ENCODE results near the gene DOCK9. TPM values are rescaled to one million over a fixed set of nuclear protein-coding genes. Genes with fewer than 3 reads are reported as not detected.

The DOCK9 gene
- total and polyA plus RNA-seq, 2 experiments from 2014 or later, result 8.5 to 57.7 TPM

- Mint-ChIP-seq H3K36me3 (ENCODE audit: low read depth) (no peaks in the 10 kb centered on the region), H3K27me3 (ENCODE audit: insufficient read depth, low read depth, poor library complexity) (peaks cover 4% of the 10 kb centered on the region), H3K27ac (peak overlapping the region; percentile 82; the same call in 1 of the 2 replicates), H3K4me3 (no peak overlapping the region), H3K4me1 (peaks cover 47% of the 10 kb centered on the region), H3K9me3 (no peaks in the 10 kb centered on the region; the same call in 2 of the 3 replicates)
- Histone ChIP-seq H3K27me3 (ENCODE audit: insufficient read depth) (no peaks in the 10 kb centered on the region), H3K79me2 (replicated peaks; ENCODE audit: insufficient read depth) (no peaks in the 10 kb centered on the region; the same call in 1 of the 2 replicates), H3K4me2 (no peak overlapping the region), H4K20me1 (replicated peaks; ENCODE audit: insufficient read depth) (no peaks in the 10 kb centered on the region), H2AFZ (no peak overlapping the region), H3K9me2 (ENCODE audit: insufficient read depth) (no peaks in the 10 kb centered on the region), H3K27ac (ENCODE audit: low read depth) (no peak overlapping the region), H3K36me3 (ENCODE audit: insufficient read depth) (no peaks in the 10 kb centered on the region), H3F3A (replicated peaks; ENCODE audit: low read depth) (no peaks in the 10 kb centered on the region), H3K4me1 (ENCODE audit: insufficient read depth) (peaks cover 51% of the 10 kb centered on the region), H3K4me3 (no peak overlapping the region)
- TF ChIP-seq EZH2 (IDR thresholded peaks at IDR 0.05; ENCODE audit: low read depth, unreplicated experiment), result no peak
- TF ChIP-seq NANOG (IDR thresholded peaks at IDR 0.05; ENCODE audit: borderline replicate concordance), result no peak
- TF ChIP-seq CREB1 (CRISPR knock-in tag; IDR thresholded peaks at IDR 0.05; ENCODE audit: low read depth), result no peak
- ATAC-seq, result no peak
- no peak for DNase-seq (ENCODE audit: low spot score)
Measured at GRCh38 chr13:98976941-98977340, 923 bp downstream of the DOCK9 start.

- H3K4me3 Mint-ChIP-seq, result no peak overlapping the region; the same call in 2 of the 3 replicates
- Histone ChIP-seq H2AFZ (no peak overlapping the region), H3K27me3 (ENCODE audit: insufficient read depth) (no peaks in the 10 kb centered on the region), H4K20me1 (replicated peaks; ENCODE audit: insufficient read depth) (no peaks in the 10 kb centered on the region), H3K9me2 (ENCODE audit: insufficient read depth) (no peaks in the 10 kb centered on the region), H3K27ac (ENCODE audit: low read depth) (peak overlapping the region; percentile 66), H3K4me3 (no peak overlapping the region), H3K4me2 (peak overlapping the region; percentile 33), H3K4me1 (ENCODE audit: insufficient read depth) (peaks cover 51% of the 10 kb centered on the region), H3F3A (replicated peaks; ENCODE audit: low read depth) (no peaks in the 10 kb centered on the region), H3K79me2 (replicated peaks; ENCODE audit: insufficient read depth) (no peaks in the 10 kb centered on the region; the same call in 1 of the 2 replicates), H3K36me3 (ENCODE audit: insufficient read depth) (no peaks in the 10 kb centered on the region)
- ATAC-seq (peak; percentile 12; the same call in 2 of the 3 replicates), DNase-seq (ENCODE audit: low spot score) (no peak)
- peaks cover 4% of the 10 kb centered on the region for H3K27me3 Mint-ChIP-seq (ENCODE audit: insufficient read depth, low read depth, poor library complexity)
- H3K4me1 Mint-ChIP-seq, result peaks cover 47% of the 10 kb centered on the region
- H3K36me3 Mint-ChIP-seq (ENCODE audit: low read depth), result no peaks in the 10 kb centered on the region
- H3K27ac Mint-ChIP-seq, result peak overlapping the region; percentile 88
- no peaks in the 10 kb centered on the region for H3K9me3 Mint-ChIP-seq
- TF ChIP-seq EZH2 (IDR thresholded peaks at IDR 0.05; ENCODE audit: low read depth, unreplicated experiment) (no peak), NANOG (IDR thresholded peaks at IDR 0.05; ENCODE audit: borderline replicate concordance) (no peak), EZH2phosphoT487 (IDR thresholded peaks at IDR 0.05; ENCODE audit: unreplicated experiment) (no peak), POLR2AphosphoS5 (IDR thresholded peaks at IDR 0.05; ENCODE audit: low read depth) (no peak), JUNB (IDR thresholded peaks at IDR 0.05; ENCODE audit: unreplicated experiment) (no peak), CREB1 (CRISPR knock-in tag; IDR thresholded peaks at IDR 0.05; ENCODE audit: low read depth) (no peak), ETS1 (IDR thresholded peaks at IDR 0.05) (no peak), ZNF114 (CRISPR knock-in tag; IDR thresholded peaks at IDR 0.05) (no peak), REST (IDR thresholded peaks at IDR 0.05; ENCODE audit: unreplicated experiment) (no peak), ZNF331 (CRISPR knock-in tag; IDR thresholded peaks at IDR 0.05; ENCODE audit: low read depth) (no peak), ZNF462 (CRISPR knock-in tag; IDR thresholded peaks at IDR 0.05) (no peak), STAT1 (IDR thresholded peaks at IDR 0.05; ENCODE audit: unreplicated experiment) (no peak)
Measured at GRCh38 chr13:98976338-98976737, 1.5 kb downstream of the DOCK9 start.
